Embryonic facial prominence (tissue), 1 donor: ENCODE measurements around the gene SORBS1.

Experiments used
- DNase-seq: peaks from one replicate; pipeline ENCODE4 v3.0.0-alpha.2; 2016; ENCODE audit errors: extremely low spot score

The SORBS1 gene

GRCh38 chr10:95268438-95268837 is 292.7 kb downstream of the SORBS1 start:
- DNase-seq, result no peak

- no peak for DNase-seq
Observed at GRCh38 chr10:95267251-95267650, 293.9 kb downstream of the SORBS1 start.

- DNase-seq, result peak; percentile 39
Observed at GRCh38 chr10:95266674-95267095, 294.5 kb downstream of the SORBS1 start.

- no peak for DNase-seq
Observed at GRCh38 chr10:95265572-95265971, 295.6 kb downstream of the SORBS1 start.

- no peak for DNase-seq
Observed at GRCh38 chr10:95264227-95265051, 296.7 kb downstream of the SORBS1 start.

GRCh38 chr10:95263864-95264226 is 297.3 kb downstream of the SORBS1 start:
- DNase-seq, result no peak

- DNase-seq, result no peak
Observed at GRCh38 chr10:95262763-95263518, 298.2 kb downstream of the SORBS1 start.

GRCh38 chr10:95261926-95262325 is 299.2 kb downstream of the SORBS1 start:
- DNase-seq, result no peak
